ENCODE results near the gene SLC31A1.

DNA sequence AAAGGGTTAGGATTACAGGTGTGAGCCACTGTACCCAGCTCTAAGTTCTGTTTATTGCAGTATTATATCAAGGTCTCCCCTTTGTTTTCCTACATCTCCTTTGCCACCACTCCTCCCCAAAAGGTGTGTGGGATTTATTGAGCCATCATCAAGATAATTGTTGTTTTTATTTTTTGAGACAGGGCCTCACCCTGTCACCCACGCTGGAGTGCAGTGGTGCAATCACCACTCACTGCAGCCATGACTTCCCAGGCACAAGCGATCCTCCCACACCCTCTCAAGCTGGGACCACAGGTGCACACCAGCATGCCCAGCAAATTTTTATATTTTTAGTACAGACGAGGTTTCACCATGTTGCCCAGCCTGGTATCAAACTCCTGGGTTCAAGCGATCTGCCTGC is 24.6 kb downstream of the SLC31A1 start:
- TF ChIP-seq POLR2AphosphoS5 (IDR thresholded peaks at IDR 0.05; ENCODE audit: low read depth, low read length): no peak
- no peak for TF ChIP-seq POLR2A (IDR thresholded peaks at IDR 0.05; ENCODE audit: low read depth, low read length)
- TF ChIP-seq TAF1 (IDR thresholded peaks at IDR 0.05; ENCODE audit: borderline replicate concordance, low read depth, low read length): no peak

Data from GM12892 (cell line).